ENCODE data around the gene ADSS1.

Gene ADSS1

GRCh38 chr14:104687601-104688504 lies 36.2 kb upstream of the ADSS1 start:
- no peak for DNase-seq

DNA sequence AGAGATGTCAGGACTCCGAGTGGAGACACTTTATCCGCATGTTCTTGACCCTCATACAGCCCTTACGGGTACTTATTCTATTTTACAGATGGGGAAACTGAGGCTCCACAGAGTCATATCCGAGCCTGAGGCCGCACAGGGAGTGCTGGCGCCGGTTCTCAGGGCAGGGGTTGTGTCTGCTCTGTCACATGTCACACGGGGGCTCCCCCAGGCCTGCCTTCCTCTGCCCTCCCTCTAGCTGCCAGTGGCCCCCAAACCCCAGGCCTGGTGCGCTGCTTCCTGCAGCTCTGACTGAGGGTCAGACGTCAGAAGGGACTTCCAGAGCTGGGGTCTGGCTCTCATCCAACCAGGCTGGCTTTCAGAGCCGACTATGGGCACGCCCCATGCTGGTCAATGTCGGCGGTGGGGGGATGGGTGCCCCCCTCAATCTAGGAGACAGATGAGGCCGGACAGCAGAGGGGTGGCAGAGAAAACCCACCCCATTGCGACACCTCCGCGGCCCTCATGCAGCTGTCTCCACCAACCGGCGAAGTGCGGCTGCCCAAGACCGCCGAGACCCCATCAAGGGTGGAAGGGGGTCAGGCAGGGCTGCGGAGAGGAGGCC lies 35.4 kb upstream of the ADSS1 start:
- DNase-seq = no peak

DNA sequence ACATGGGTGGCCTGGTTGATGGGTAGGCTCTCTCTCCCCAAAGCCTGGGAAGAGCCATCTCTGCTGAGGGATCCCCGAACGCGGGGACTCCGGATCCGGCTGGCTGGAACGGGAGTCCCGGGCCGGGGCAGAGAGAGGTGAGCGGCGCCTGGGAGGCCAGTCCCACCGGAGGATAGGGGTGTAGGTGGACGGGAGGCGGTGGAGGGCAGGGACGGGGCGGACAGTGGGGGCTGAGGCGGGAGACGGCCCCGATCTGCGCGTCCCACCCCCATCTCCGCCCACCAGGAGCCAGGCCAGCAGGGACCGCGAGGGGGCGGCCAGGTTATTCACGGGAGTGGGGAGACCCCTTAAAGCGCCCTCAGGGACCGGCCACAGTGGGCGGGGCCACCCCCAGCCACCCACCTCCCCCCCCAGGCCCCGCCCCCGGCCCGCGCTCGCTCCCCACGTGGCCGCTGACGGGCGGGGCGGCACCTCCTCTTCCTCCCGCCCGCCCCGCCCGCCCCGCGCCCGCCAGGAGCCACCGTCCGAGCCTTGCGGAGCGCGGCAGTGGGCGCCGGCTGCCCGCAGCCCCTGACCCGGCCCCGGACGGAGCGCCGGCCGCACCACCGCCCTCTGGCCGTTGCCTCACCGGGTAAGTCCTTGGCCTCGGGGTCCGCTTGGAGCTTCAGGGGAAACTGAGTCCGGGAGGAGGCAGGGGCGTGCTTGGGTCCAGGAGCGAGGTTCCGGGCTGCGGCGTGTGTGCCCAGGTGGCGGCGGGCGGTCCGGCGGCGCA lies 34.7 kb upstream of the ADSS1 start, which contains the start of gene INF2:
Gene INF2, plus strand, starts transcription at position 510 of the 772 bp plus-strand sequence. CDS start 11,748 bp downstream, outside the sequence.
- DNase-seq = no peak

GRCh38 chr14:104689881-104690711 lies 33.9 kb upstream of the ADSS1 start:
- no peak for DNase-seq

GRCh38 chr14:104690861-104691455 lies 33.1 kb upstream of the ADSS1 start:
- no peak for DNase-seq

DNA sequence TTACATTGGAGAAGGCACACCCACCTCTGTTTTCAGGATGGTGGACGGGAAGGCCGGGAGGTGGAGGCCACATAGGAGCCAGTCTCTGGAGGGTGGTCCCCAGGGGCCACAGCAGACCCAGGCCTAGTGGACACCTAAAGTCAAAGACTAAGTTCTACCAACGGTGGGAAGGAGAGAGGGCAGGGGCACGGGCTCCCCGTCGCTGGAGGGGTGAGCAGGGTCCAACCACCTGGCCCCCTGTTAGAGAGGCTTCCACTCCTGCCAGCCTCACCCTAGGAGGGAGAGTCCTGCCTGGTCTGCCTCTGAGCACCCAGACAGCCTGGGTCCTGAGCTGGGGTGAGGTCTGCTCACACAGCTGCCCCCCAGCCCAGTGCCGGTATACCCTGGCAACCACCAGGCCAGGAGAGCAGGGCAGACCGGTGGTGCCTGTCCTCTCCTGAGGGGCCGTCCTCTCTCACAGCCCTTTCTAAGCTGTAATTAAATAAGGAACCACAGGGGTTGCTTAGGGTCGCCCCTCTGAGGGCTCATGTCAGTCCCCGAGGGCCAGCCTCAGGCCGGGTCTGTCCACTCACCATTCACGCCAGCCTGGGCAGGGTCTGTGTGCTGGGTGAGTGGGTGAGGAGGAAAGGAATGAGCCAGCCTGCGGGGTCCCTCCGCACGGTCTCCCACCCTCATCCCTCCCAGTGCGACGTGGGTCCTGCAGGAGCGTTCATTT lies 32.3 kb upstream of the ADSS1 start:
- DNase-seq = no peak

GRCh38 chr14:104692261-104692938 lies 31.6 kb upstream of the ADSS1 start:
- no peak for DNase-seq

DNA sequence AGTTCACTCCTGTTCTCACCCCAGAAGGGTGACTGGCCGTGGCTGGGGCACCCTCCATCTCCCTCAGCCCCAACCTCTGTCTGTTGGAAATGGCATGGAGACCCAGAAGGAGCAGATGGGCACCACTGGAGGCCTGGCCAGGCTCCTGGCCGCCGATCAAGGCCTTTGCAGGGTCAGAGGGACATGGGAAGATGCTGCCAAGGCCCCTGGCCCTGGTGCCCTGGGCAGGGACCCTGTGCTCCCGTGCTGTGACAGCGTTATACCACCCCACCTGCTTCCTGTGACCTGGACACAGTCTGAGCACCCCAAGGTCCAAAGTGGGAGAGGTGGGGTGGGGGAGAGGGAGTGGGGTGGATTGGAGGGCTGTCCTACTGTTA lies 31.1 kb upstream of the ADSS1 start:
- no peak for DNase-seq

GRCh38 chr14:104693482-104694431 lies 30.3 kb upstream of the ADSS1 start:
- no peak for DNase-seq

GRCh38 chr14:104694475-104694950 lies 29.5 kb upstream of the ADSS1 start:
- DNase-seq = no peak

DNA sequence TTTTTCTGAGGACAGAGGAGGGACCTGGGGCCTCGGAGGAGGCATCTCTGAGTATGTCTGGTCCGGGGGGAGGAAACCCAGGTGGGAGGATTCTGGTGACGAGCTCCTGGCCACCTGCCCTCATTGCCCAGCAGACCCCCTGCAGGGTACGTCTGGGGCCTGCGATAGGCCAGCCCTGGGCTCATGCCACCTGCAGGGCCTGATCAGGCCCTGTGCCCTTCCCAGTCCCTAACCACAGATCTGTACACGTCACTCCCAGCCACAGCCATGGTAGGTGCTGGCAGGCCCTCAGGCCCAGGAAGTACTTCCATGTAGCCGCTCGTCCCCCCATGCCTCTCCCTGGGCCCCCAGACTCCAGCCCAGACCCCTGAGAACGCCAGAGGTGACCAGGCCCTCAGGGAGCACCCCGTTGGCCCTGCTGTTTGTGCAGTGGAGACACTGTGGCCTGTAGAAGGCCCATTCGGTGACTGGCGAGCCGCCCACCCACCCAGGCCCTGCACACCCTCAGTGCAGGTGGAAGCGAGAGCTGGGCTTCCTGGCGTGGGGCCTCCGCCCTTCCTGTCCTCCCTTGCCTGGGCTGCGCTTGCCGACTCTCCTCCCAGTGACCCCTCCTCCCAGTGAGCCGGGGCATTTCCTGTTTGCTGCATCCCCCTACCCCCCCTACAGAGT lies 28.9 kb upstream of the ADSS1 start:
- DNase-seq = no peak

DNA sequence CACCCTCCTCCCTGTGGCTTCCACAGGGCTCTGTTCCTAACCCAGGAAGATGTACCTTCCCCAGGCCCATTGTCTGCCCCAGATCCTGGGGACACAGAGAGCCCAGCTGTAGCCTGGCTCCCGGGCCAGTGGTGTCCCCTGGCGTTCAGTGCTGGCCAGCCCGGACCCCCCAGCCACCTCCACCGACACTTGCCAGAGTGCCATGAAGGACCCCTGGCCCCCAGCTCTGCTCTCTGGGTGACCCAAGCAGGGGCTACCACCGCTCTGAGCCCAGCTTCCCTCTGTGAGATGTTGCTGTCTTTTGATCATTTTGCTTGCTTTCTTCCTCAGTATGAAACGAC lies 28.4 kb upstream of the ADSS1 start:
- DNase-seq = no peak

DNA sequence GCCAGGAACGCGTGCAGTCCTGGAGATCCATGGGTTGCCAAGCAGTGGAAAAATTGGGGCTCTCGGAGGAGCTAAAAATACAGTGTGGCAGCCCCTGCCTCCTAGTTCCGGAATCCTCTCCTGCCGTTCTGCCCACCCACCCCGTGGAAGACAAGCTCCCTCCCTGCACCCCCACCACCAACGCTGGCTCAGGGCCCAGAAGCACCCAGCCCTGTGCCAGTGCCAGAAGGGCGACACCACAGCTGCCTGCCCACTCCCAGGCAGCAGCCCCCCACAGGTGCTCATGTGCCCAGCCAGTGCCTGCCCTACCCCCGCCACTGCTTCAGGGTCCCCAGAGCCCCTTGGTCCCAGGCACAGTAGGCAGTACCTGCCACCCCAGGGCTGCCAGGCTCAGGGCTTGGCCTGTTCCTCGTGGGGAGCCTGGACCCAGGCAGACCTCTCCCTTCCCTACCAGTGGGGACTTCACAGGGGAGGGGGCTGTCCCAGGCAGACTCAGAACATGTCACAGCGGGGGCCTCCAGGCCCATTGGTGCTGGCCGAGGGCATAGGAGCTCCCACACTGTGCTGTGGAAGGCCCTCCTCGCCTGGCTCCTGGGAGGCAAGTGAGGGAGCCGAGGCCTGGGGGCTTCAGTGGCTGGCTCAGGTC lies 27.2 kb upstream of the ADSS1 start:
- no peak for DNase-seq

GRCh38 chr14:104697317-104697703 lies 26.7 kb upstream of the ADSS1 start:
- no peak for DNase-seq

- DNase-seq = no peak
Measured at GRCh38 chr14:104697892-104698583, 26.0 kb upstream of the ADSS1 start.

DNA sequence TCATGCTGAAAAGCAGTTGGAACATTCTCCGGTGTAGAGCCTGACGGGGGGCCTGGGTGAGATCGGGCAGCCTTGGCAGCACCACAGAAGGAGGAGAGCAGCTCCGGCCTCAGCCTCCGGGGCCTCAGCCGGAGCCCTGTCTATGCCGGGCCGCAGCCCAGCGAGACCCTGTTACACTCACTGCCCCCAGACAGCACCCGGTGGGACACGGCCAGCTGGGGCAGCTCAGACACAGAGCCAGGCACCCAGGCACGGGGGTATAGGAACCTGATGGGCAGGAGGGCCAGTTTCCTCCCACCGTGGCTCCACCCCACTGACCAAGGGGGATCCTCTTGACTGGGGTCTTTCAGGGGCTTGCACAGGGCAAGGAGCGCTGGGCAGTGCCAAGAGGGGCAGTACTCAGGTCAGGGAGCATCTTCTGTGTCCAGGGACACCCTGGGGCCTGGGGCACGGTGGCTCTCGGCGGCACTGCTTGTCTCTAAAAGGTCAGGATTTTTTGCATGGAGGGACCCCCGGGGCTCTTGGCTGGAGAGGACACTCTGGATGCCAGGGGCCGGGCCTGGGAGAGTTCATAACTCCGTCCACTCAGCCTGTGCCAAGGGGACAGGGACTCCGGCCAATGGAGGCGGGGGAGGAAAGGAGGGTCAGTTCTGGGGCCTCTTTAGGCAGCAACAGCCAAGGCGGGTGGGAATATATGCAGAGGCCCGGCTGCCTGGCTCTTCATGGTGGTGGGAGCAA lies 25.2 kb upstream of the ADSS1 start:
- no peak for DNase-seq

DNA sequence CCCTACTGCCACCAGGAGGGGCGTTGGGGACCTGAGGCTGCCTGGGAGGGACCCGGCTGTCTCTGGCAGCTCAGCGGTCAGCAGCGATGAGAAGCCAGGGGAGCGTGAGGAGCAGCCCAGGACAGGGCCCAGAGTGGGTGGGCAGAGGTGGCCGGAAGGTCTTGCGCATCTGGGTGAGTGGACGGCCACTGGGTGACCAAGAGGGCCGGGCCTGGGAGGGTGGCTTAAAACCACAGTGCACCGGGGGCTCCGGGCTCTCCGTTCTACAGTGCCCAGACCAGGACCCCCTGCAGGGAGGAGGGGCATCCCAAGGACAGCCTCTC lies 24.6 kb upstream of the ADSS1 start:
- no peak for DNase-seq
